GM21825 (cell line): ENCODE results near the gene FRMD3.

Experiments used
- ATAC-seq: cut with Tn5 transposase; IDR thresholded peaks from one replicate; pipeline ENCODE4 v1.9.1; 2021; ENCODE audit warnings: mild to moderate bottlenecking, moderate library complexity; ENCODE audit not compliant: unreplicated experiment

The FRMD3 gene

GRCh38 chr9:83198371-83198770, 339.8 kb downstream of the FRMD3 start:
- ATAC-seq: no peak

- no peak for ATAC-seq
Measured at GRCh38 chr9:83197591-83197990, 340.6 kb downstream of the FRMD3 start.

GRCh38 chr9:83196946-83197345, 341.3 kb downstream of the FRMD3 start:
- ATAC-seq: no peak
